ENCODE data around the gene CDH13. TPM values are rescaled to one million over a fixed set of nuclear protein-coding genes. Genes with fewer than 3 reads are reported as not detected.

Gene CDH13
- total RNA-seq, 4 donors from 2014 or later = 6.4 to 19.7 (median 11.7) TPM

- TF ChIP-seq, protein P1, sequence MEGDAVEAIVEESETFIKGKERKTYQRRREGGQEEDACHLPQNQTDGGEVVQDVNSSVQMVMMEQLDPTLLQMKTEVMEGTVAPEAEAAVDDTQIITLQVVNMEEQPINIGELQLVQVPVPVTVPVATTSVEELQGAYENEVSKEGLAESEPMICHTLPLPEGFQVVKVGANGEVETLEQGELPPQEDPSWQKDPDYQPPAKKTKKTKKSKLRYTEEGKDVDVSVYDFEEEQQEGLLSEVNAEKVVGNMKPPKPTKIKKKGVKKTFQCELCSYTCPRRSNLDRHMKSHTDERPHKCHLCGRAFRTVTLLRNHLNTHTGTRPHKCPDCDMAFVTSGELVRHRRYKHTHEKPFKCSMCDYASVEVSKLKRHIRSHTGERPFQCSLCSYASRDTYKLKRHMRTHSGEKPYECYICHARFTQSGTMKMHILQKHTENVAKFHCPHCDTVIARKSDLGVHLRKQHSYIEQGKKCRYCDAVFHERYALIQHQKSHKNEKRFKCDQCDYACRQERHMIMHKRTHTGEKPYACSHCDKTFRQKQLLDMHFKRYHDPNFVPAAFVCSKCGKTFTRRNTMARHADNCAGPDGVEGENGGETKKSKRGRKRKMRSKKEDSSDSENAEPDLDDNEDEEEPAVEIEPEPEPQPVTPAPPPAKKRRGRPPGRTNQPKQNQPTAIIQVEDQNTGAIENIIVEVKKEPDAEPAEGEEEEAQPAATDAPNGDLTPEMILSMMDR (IDR thresholded peaks at IDR 0.05; ENCODE audit: low read depth) = no peak
These were observed 221.2 kb downstream of the CDH13 start for GRCh38 chr16:82848013-82848412.

- TF ChIP-seq, protein P1 (IDR thresholded peaks at IDR 0.05; ENCODE audit: low read depth) = no peak
These were observed 225.7 kb downstream of the CDH13 start for GRCh38 chr16:82852388-82853008.

DNA sequence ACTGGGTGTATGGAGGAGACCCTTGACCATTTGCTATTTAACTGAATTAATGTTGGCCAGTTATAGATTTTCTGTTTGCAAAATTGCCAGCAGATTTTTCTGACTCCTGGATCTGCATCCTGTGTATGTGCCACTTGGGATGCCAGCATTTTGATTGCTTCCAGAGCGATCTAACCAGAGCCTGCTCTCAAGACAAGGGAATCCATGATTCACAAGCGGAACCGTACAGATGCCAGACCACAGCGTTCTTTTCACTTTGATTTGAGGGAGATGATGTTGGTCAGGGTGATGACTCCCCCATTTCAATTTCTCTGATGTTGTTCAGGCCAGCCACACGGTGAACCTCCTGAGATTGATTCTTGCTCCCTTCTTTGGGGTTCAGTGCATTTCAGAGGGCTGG is 228.7 kb downstream of the CDH13 start:
- TF ChIP-seq, protein P1 (IDR thresholded peaks at IDR 0.05; ENCODE audit: low read depth) = no peak

DNA sequence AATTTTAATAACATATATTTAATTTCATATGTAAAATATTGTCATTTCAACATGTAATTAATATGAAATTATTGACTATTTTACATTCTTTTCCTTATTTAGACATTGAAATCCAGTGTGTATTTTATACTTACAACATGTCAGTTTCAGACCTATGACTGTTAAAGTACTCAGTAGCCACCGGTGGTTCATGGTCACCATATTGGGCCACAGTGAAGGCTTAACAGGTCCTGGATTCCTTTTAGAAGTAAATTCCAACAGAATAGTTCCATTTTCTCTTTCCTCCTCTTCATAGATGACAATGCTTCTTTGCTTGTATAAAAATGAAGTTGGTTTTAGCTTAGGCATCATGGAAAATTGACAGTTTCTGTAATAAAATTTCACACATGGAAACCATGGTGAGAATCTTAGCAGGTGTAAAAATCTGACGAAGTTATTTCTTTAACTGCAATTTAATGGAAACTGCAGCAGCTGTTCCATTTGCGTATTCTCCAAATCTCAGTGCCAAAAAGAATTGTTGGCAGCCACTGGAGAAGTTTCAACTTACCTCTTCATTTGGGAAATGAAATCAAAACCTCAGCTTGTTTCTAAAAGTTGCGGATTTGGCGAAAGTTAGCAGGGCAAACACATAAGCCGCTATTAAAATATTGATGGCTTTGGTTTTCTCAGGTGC is 231.1 kb downstream of the CDH13 start:
- TF ChIP-seq, protein P1 (IDR thresholded peaks at IDR 0.05; ENCODE audit: low read depth) = no peak

GRCh38 chr16:82859662-82860061 is 232.9 kb downstream of the CDH13 start:
- TF ChIP-seq, protein P1 (IDR thresholded peaks at IDR 0.05; ENCODE audit: low read depth) = no peak

- TF ChIP-seq, protein P1 (IDR thresholded peaks at IDR 0.05; ENCODE audit: low read depth) = no peak
These were observed 233.3 kb downstream of the CDH13 start for GRCh38 chr16:82860071-82860470.

DNA sequence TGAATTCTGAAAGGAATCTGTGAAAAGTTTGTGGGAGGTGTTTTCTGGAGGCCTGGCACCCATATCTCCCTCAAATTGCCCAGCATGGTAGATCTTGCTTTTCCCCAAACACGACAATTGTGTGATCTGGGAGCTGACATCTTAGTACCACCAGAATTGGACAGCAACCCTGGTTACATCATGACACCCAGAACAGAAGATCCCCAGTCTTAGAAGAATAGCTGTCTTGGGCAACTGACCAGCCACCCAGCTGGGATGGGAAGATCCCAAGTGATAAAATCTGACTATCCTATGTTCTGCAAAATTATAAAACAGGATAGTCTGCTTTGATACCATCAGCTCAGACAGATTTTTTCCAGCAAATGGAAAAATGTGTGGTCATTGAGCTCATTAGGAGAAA is 235.3 kb downstream of the CDH13 start:
- TF ChIP-seq, protein P1 (IDR thresholded peaks at IDR 0.05; ENCODE audit: low read depth) = no peak
